RWPE1 (cell line): ENCODE data around the gene TET1.
"Not testable (repeated sequence)": the region's sequence is repeated elsewhere in the genome, so short reads cannot be mapped to it uniquely, and the experiment has no call there.

ENCODE experiments used
- CTCF ChIA-PET: fragments of 350-600 bp; sonication (Branson Sonifier 250); formaldehyde crosslinking; extraction: SDS; loops from one replicate; lab custom pipeline; 2021; lab: Yijun Ruan, JAX
- POLR2A ChIA-PET: fragments of 400-600 bp; formaldehyde crosslinking; extraction: SDS; loops from one replicate; lab custom pipeline; 2020; ENCODE audit warnings: antibody characterized with exemption; ENCODE audit not compliant: low non-redundant PET; lab: Yijun Ruan, JAX
- DNase-seq: peaks from one replicate; pipeline ENCODE4 v3.0.0; 2012; ENCODE audit warnings: low spot score
- H3K27ac ChIP-seq: fragments of 450-650 bp; 2 replicates; pipeline ENCODE4 v1.5.1; 2017
- CTCF ChIP-seq: fragments of 450-650 bp; conservative IDR thresholded peaks from 2 replicates; pipeline ENCODE4 v1.5.1; 2017; ENCODE audit warnings: low read depth, mild to moderate bottlenecking

TET1 gene

GRCh38 chr10:68576118-68576517 lies 16.0 kb downstream of the TET1 start:
- TF ChIP-seq CTCF: no peak
- DNase-seq: no peak
- CTCF ChIA-PET: no interaction called here
- POLR2A ChIA-PET: no interaction called here
- no peak overlapping the region for H3K27ac ChIP-seq

- ChIA-PET POLR2A (no interaction called here), CTCF (no interaction called here)
- H3K27ac ChIP-seq: no peak overlapping the region
- no peak for DNase-seq
- TF ChIP-seq CTCF: no peak
Observed at GRCh38 chr10:68578974-68579373, 18.8 kb downstream of the TET1 start.

- CTCF ChIA-PET, POLR2A ChIA-PET, DNase-seq, H3K27ac ChIP-seq: not testable (repeated sequence)
Observed at GRCh38 chr10:68584187-68584586, 24.1 kb downstream of the TET1 start.

GRCh38 chr10:68586606-68587305 lies 26.6 kb downstream of the TET1 start:
- DNase-seq: no peak
- CTCF ChIA-PET: no interaction called here
- POLR2A ChIA-PET: no interaction called here
- TF ChIP-seq CTCF: no peak
- no peak overlapping the region for H3K27ac ChIP-seq

GRCh38 chr10:68594405-68594804 lies 34.3 kb downstream of the TET1 start:
- DNase-seq: peak; percentile 64
- TF ChIP-seq CTCF: no peak
- POLR2A ChIA-PET: no interaction called here
- CTCF ChIA-PET: interaction anchor here (0.6 kb wide), 1 partner anchor 32 kb away, joined by 6 read pairs; no protein-coding TSS in a partner anchor
- H3K27ac ChIP-seq: peak overlapping the region; percentile 26; the same call in 1 of the 2 replicates

- POLR2A ChIA-PET: no interaction called here
- CTCF ChIA-PET: interaction anchor here (0.6 kb wide), 1 partner anchor 211 kb away, joined by 3 read pairs; no protein-coding TSS in a partner anchor
- DNase-seq: no peak
- no peak overlapping the region for H3K27ac ChIP-seq
- TF ChIP-seq CTCF: no peak
Observed at GRCh38 chr10:68595513-68595912, 35.4 kb downstream of the TET1 start.

- H3K27ac ChIP-seq: no peak overlapping the region
- CTCF ChIA-PET: interaction anchor here (0.7 kb wide), 1 partner anchor 68 kb away, joined by 3 read pairs; no protein-coding TSS in a partner anchor
- POLR2A ChIA-PET: no interaction called here
- no peak for DNase-seq
- TF ChIP-seq CTCF: no peak
Observed at GRCh38 chr10:68597407-68597806, 37.3 kb downstream of the TET1 start.
